PC-3 (cell line): Measurements from ENCODE around the gene CAST.

Experiments
- CTCF ChIP-seq: fragments of 300-600 bp; sonication (generic); conservative IDR thresholded peaks from 2 replicates; pipeline ENCODE4 v1.5.1; 2017; ENCODE audit warnings: antibody characterized with exemption, low read depth, mild to moderate bottlenecking, low read length
- EZH2 ChIP-seq: fragments of 300-600 bp; sonication (generic); IDR thresholded peaks from one replicate; pipeline ENCODE4 v1.6.1; 2017; ENCODE audit warnings: antibody characterized with exemption, mild to moderate bottlenecking, low read length; ENCODE audit not compliant: unreplicated experiment
- EZH2phosphoT487 ChIP-seq: fragments of 300-600 bp; sonication (generic); IDR thresholded peaks from 2 replicates; pipeline ENCODE4 v1.6.1; 2018; ENCODE audit warnings: mild to moderate bottlenecking, antibody characterized with exemption, low read length, borderline replicate concordance

DNA sequence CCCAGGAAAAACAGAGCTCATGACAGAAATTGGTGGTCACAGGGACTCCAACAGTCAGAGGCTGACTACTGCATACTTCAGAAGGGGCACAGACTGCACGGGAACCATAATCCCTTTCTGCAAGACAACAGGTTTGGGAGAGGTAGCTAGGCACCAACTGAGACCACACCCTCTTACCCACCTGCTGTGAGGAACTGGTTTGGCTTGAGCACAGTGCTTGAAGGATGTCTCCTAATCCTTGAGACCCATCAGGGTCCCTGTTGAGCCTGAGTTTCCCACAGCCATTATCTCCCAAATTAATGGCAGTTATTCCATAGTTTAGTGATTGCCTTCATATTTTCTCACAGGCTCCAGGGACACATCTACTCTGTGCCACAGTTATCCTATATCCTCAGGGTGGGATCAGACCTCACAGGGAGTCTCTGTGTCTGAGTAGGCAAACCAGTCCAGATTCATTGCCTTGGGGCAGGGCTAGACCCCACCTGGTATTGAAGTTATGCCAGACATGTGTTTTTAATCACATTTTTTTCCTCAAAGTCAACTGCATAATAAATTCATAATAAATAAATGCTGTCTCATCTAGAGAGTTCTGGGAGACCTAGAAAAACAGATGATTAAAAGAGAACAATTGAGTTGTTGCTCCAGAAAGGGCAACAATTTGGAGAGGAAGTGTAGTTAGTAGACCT is 9.3 kb upstream of the CAST start:
- TF ChIP-seq EZH2phosphoT487 (no peak), CTCF (no peak), EZH2 (no peak)
